Measurements from ENCODE around the gene CYP27B1.
A peak's percentile ranks its signal among the peaks of the same experiment; 100 is the strongest.
"Not testable (repeated sequence)": the region's sequence is repeated elsewhere in the genome, so short reads cannot be mapped to it uniquely, and the experiment has no call there.

The CYP27B1 gene

DNA sequence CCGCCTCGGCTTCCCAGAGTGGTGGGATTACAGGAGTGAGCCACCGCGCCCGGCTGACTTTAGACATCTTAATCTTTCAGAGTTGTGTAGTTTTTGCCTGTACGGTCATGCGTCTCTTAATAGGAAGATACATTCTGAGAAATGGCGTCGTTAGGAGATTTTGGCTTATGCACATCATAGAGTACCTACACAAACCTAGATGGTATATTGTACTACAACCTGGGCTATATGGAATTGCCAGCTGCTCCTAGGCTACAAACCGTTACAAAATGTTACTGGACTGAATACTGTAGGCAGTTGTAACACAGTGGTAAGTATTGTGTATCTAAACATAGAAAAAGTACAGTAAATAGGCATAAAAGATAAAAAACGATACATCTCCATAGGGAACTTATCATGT is 17.0 kb upstream of the CYP27B1 start:
- no peak for DNase-seq (ENCODE audit: low read depth in 2 of 2)

DNA sequence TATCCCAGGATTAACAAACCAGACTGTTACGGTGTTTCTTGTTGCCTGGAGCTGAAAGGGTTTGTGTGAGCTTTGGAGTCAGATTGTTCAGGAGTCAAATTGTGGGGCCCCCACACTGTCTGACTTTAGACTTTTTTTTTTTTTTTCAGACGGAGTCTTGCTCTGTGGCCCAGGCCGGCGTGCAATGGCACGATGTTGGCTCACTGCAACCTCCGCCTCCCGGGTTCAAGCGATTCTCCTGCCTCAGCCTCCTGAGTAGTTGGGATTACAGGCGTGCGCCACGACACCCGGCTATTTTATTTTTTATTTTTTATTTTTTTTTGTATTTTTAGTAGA is 16.6 kb upstream of the CYP27B1 start:
- DNase-seq (ENCODE audit: low read depth in 2 of 2) = no peak

DNA sequence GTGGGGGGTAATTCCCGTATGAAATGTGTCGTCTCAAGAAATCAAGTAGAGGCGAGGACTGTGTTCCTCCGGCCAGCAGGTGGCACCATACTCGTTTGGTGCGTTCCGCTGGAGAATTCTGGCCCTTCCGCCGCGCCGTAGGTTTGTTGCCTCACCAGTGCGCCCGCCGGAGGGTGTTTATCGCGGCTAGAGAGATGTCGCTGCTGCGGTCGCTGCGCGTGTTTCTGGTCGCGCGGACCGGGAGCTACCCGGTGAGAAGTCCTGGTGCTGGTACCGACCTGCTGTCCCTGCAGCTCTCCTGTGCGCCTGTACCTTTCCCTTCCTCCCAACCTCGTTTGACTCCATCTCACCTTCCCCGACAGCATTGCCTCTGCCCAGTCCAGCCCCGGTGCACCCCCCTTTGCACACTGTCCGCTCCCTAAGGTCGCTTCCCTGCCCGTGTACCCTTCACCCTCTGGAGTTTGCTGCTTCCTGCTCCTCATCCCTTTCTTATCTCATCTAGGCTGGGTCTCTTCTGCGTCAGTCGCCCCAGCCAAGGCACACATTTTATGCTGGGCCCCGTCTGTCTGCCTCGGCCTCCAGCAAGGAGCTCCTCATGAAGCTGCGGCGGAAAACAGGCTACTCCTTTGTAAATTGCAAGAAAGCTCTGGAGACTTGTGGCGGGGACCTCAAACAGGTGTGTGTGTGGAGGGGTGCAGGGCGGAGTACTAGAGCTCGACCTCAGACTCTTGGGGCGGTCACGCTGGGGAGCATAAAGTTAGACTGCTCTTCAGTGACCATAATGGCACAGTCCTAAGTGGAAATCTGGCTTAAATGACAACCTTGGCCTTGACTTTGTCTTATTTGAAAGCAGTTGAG is 16.0 kb upstream of the CYP27B1 start, which contains the start of gene TSFM:
TSFM (plus strand) TSS at position 180 of the 858 bp plus-strand sequence; CDS start at position 195, 15 bp downstream.
- peak; percentile 94 to 97 for DNase-seq (ENCODE audit: low read depth in 2 of 2)

- DNase-seq (ENCODE audit: low read depth in 2 of 2) = no peak
These were observed 15.3 kb upstream of the CYP27B1 start for GRCh38 chr12:57782243-57782607.

GRCh38 chr12:57781801-57782200 is 14.9 kb upstream of the CYP27B1 start:
- no peak for DNase-seq (ENCODE audit: low read depth in 2 of 2)

GRCh38 chr12:57781244-57781643 is 14.4 kb upstream of the CYP27B1 start:
- no peak for DNase-seq (ENCODE audit: low read depth in 2 of 2)

GRCh38 chr12:57780284-57780897 is 13.5 kb upstream of the CYP27B1 start:
- no peak for DNase-seq (ENCODE audit: low read depth in 2 of 2)

DNA sequence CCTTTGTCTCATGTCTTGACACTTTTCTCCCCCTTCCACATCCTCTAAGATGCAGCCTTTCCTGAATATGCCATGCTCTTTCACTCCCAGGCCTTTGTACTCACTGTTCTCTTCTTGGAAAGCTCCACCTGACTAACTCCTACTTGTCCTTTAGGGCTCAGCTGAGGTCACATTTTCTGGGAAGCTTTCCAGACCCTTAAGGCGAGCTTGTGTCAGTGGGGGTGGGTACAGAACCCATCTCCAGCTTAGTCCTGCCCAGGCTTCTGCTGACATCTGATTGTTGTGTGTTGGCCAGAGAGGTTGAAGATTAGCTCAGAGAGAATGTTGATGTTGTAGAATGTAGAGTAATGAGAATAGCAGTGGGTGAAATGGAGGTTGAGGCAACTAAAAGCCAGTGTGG is 12.9 kb upstream of the CYP27B1 start:
- DNase-seq (ENCODE audit: low read depth in 2 of 2) = no peak

GRCh38 chr12:57777911-57778310 is 11.0 kb upstream of the CYP27B1 start:
- DNase-seq (ENCODE audit: low read depth in 2 of 2) = no peak

- no peak for DNase-seq (ENCODE audit: low read depth in 2 of 2)
These were observed 10.5 kb upstream of the CYP27B1 start for GRCh38 chr12:57777367-57777766.

GRCh38 chr12:57776247-57776587 is 9.3 kb upstream of the CYP27B1 start:
- DNase-seq (ENCODE audit: low read depth in 2 of 2) = no peak

GRCh38 chr12:57775563-57776246 is 8.8 kb upstream of the CYP27B1 start:
- no peak for DNase-seq (ENCODE audit: low read depth in 2 of 2)

DNA sequence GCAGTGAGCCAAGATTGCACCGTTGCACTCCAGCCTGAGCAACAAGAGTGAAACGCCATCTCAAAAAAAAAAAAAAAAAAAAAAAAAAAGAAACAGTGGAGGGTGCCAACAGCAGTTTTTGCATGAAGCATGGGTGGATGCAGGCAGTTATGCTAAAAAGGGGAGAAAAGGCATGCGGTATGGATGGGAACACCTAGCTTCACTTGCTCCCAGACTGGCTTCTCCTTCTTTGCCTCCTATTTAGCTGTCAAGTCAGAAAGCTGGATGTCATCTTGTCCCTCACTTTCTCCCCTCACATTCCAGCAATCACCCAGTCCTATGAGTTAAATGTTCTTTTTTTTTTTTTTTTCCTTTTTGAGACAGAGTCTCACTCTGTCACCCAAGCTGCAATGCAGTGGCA is 8.2 kb upstream of the CYP27B1 start:
- DNase-seq (ENCODE audit: low read depth in 2 of 2) = no peak

- not testable (repeated sequence) for DNase-seq (ENCODE audit: low read depth in 2 of 2)
These were observed 7.8 kb upstream of the CYP27B1 start for GRCh38 chr12:57774634-57775033.

DNA sequence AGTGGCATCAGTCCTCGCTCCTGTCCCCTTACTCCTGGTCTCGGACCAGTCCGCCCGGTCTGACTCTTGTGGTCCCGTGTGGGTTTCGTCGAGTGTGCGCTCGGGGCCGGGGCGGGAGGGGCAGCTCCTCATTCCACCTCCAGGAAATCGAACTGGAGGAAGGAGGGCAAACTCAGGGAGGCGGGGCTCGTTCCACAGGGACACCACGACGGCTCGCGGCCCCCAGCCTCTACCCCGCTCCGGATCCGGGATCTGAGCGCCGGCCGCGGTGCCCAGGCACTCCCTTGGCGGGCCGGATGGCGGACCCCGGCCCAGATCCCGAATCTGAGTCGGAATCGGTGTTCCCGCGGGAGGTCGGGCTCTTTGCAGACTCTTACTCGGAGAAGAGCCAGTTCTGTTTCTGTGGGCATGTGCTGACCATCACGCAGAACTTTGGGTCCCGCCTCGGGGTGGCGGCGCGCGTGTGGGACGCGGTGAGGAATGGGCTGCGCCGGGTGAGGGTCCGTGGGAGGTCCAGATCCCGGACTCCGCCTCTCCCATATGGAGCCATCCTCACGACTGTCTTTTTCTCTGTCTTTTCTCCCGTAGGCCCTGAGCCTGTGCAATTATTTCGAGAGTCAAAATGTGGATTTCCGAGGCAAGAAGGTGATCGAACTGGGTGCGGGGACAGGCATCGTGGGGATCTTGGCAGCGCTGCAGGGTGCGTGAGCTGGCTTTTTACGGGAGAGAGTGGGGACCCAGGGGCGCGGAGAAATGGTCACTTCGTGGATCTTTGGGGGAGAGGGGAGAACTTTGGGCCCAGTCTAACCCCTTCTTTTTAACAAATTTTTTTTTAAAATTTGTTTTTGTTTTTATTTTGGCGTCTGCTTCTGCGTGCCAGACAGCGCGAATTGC is 5.8 kb upstream of the CYP27B1 start, which contains the start of gene EEF1AKMT3:
EEF1AKMT3 (plus strand) TSS at position 186 of the 894 bp plus-strand sequence; CDS start at position 297, 111 bp downstream.
- DNase-seq (ENCODE audit: low read depth in 2 of 2) = no peak

DNA sequence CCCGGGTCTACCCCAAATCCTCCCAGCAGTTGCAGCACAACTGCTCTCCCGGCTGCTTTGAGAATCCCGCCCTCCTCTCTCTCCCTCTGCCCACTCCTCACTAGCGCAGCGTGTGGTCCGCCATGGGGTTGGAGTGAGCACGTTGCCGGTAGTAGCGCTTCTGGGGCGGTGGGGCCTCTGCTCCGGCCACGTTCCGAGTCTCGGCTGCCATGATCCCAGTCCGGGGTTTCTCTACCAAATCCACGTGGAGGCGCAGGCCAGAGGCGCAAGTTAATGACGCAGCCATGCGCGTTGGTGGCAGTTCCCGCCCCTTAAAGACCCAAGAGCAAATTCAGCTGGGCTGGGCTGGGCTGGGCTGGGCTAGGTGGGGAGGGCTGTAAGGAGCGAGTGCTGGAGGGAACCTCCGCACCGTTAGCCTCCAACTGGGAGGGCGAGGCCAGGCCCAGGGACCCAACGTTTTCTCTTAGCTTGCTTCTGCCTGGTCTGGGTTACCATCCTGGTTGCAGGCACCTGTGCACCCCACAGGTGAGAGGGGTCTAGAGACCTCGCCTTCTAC is 5.1 kb upstream of the CYP27B1 start, which contains the start of gene METTL1:
METTL1 (minus strand) TSS at position 233 of the 556 bp plus-strand sequence; CDS start at position 211, 22 bp downstream.
- peak; percentile 66 to 69 for DNase-seq (ENCODE audit: low read depth in 2 of 2)

GRCh38 chr12:57771236-57771872 is 4.5 kb upstream of the CYP27B1 start:
- peak in 1 of 2 donors; percentile 41 for DNase-seq (ENCODE audit: low read depth in 2 of 2)

GRCh38 chr12:57770734-57771133 is 3.9 kb upstream of the CYP27B1 start:
- no peak for DNase-seq (ENCODE audit: low read depth in 2 of 2)

- no peak for DNase-seq (ENCODE audit: low read depth in 2 of 2)
These were observed 2.7 kb upstream of the CYP27B1 start for GRCh38 chr12:57769594-57769993.

- DNase-seq (ENCODE audit: low read depth in 2 of 2) = no peak
These were observed 998 bp upstream of the CYP27B1 start for GRCh38 chr12:57767876-57768275.

GRCh38 chr12:57767305-57767698 is 424 bp upstream of the CYP27B1 start:
- DNase-seq (ENCODE audit: low read depth in 2 of 2) = no peak

All from stimulated activated CD8-positive, alpha-beta memory T cell treated with anti-CD3 and anti-CD28 coated beads, Interleukin-7, amount 100 ng/mL, for 1 hour (primary cell).